ENCODE data around the gene PATJ. TPM values are rescaled to one million over a fixed set of nuclear protein-coding genes. Genes with fewer than 3 reads are reported as not detected.

PATJ gene
- total and polyA plus RNA-seq, 2 experiments from 2014 or later: 35.3 to 68.4 TPM

DNA sequence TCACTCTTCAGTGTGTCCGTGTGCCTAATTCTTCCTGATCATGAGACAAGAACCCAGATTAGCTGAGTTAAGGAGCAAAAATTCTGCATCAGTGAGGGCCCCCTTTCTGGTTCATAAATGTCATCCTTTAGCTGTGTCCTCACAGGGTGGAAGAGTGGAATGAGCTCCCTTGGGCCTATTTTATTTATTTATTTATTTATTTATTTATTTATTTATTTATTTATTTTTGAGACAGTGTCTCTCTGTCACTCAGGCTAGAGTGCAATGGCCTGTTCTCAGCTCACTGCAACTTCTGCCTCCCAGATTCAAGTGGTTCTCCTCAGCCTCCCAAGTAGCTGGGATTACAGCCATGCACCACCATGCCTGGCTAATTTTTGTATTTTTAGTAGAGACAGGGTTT lies 131.7 kb downstream of the PATJ start:
- Mint-ChIP-seq H3K27ac (no peak overlapping the region), H3K4me1 (no peaks in the 10 kb centered on the region), H3K36me3 (ENCODE audit: low read depth) (peaks cover 62% of the 10 kb centered on the region), H3K9me3 (peaks cover 28% of the 10 kb centered on the region), H3K27me3 (ENCODE audit: insufficient read depth, low read depth, poor library complexity) (peaks cover 2% of the 10 kb centered on the region), H3K4me3 (no peak overlapping the region)
- H3K36me3 ChIP-seq (ENCODE audit: insufficient read depth): 0 out of 2 replicates have a peak, but pooled peaks cover 16% of the 10 kb centered on the region
- no peak overlapping the region for H3K27ac ChIP-seq (ENCODE audit: low read depth)
- H3K4me3 ChIP-seq: no peak overlapping the region
- ATAC-seq: no peak
- H4K20me1 ChIP-seq (replicated peaks; ENCODE audit: insufficient read depth): no peaks in the 10 kb centered on the region
- no peak overlapping the region for H2AFZ ChIP-seq
- no peaks in the 10 kb centered on the region for H3K27me3 ChIP-seq (ENCODE audit: insufficient read depth)
- H3K4me2 ChIP-seq: no peak overlapping the region
- DNase-seq (ENCODE audit: low spot score): no peak
- H3K4me1 ChIP-seq (ENCODE audit: insufficient read depth): no peaks in the 10 kb centered on the region
- no peaks in the 10 kb centered on the region for H3K79me2 ChIP-seq (replicated peaks; ENCODE audit: insufficient read depth)
- H3F3A ChIP-seq (replicated peaks; ENCODE audit: low read depth): no peaks in the 10 kb centered on the region
- H3K9me2 ChIP-seq (ENCODE audit: insufficient read depth): peaks cover 4% of the 10 kb centered on the region; the same call in 1 of the 2 replicates
- TF ChIP-seq CREB1 (CRISPR knock-in tag; IDR thresholded peaks at IDR 0.05; ENCODE audit: low read depth) (no peak), EZH2 (IDR thresholded peaks at IDR 0.05; ENCODE audit: low read depth, unreplicated experiment) (no peak), NANOG (IDR thresholded peaks at IDR 0.05; ENCODE audit: borderline replicate concordance) (no peak), ZNF331 (CRISPR knock-in tag; IDR thresholded peaks at IDR 0.05; ENCODE audit: low read depth) (no peak)
- TF ChIP-seq, protein P1, sequence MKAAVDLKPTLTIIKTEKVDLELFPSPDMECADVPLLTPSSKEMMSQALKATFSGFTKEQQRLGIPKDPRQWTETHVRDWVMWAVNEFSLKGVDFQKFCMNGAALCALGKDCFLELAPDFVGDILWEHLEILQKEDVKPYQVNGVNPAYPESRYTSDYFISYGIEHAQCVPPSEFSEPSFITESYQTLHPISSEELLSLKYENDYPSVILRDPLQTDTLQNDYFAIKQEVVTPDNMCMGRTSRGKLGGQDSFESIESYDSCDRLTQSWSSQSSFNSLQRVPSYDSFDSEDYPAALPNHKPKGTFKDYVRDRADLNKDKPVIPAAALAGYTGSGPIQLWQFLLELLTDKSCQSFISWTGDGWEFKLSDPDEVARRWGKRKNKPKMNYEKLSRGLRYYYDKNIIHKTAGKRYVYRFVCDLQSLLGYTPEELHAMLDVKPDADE (IDR thresholded peaks at IDR 0.05): no peak
- TF ChIP-seq, protein P2, sequence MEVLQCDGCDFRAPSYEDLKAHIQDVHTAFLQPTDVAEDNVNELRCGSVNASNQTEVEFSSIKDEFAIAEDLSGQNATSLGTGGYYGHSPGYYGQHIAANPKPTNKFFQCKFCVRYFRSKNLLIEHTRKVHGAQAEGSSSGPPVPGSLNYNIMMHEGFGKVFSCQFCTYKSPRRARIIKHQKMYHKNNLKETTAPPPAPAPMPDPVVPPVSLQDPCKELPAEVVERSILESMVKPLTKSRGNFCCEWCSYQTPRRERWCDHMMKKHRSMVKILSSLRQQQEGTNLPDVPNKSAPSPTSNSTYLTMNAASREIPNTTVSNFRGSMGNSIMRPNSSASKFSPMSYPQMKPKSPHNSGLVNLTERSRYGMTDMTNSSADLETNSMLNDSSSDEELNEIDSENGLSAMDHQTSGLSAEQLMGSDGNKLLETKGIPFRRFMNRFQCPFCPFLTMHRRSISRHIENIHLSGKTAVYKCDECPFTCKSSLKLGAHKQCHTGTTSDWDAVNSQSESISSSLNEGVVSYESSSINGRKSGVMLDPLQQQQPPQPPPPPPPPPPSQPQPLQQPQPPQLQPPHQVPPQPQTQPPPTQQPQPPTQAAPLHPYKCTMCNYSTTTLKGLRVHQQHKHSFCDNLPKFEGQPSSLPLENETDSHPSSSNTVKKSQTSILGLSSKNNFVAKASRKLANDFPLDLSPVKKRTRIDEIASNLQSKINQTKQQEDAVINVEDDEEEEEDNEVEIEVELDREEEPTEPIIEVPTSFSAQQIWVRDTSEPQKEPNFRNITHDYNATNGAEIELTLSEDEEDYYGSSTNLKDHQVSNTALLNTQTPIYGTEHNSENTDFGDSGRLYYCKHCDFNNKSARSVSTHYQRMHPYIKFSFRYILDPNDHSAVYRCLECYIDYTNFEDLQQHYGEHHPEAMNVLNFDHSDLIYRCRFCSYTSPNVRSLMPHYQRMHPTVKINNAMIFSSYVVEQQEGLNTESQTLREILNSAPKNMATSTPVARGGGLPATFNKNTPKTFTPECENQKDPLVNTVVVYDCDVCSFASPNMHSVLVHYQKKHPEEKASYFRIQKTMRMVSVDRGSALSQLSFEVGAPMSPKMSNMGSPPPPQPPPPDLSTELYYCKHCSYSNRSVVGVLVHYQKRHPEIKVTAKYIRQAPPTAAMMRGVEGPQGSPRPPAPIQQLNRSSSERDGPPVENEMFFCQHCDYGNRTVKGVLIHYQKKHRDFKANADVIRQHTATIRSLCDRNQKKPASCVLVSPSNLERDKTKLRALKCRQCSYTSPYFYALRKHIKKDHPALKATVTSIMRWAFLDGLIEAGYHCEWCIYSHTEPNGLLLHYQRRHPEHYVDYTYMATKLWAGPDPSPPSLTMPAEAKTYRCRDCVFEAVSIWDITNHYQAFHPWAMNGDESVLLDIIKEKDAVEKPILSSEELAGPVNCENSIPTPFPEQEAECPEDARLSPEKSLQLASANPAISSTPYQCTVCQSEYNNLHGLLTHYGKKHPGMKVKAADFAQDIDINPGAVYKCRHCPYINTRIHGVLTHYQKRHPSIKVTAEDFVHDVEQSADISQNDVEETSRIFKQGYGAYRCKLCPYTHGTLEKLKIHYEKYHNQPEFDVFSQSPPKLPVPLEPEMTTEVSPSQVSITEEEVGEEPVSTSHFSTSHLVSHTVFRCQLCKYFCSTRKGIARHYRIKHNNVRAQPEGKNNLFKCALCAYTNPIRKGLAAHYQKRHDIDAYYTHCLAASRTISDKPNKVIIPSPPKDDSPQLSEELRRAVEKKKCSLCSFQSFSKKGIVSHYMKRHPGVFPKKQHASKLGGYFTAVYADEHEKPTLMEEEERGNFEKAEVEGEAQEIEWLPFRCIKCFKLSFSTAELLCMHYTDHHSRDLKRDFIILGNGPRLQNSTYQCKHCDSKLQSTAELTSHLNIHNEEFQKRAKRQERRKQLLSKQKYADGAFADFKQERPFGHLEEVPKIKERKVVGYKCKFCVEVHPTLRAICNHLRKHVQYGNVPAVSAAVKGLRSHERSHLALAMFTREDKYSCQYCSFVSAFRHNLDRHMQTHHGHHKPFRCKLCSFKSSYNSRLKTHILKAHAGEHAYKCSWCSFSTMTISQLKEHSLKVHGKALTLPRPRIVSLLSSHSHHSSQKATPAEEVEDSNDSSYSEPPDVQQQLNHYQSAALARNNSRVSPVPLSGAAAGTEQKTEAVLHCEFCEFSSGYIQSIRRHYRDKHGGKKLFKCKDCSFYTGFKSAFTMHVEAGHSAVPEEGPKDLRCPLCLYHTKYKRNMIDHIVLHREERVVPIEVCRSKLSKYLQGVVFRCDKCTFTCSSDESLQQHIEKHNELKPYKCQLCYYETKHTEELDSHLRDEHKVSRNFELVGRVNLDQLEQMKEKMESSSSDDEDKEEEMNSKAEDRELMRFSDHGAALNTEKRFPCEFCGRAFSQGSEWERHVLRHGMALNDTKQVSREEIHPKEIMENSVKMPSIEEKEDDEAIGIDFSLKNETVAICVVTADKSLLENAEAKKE (CRISPR knock-in tag; IDR thresholded peaks at IDR 0.05): no peak
